ENCODE data around the gene VCAN. TPM values are rescaled to one million over a fixed set of nuclear protein-coding genes. Genes with fewer than 3 reads are reported as not detected.

Gene VCAN
- total and polyA plus RNA-seq, 11 donors = 4.8 to 121 (median 26.4) TPM

GRCh38 chr5:83527722-83528438 lies 56.3 kb downstream of the VCAN start:
- 78 to 84% (median 81%) methylated on average over 4 of the region's 4 CpGs for WGBS, 4 donors
- ATAC-seq (no peak), DNase-seq (no peak)
- no peaks in the 10 kb centered on the region for H3K9me3 ChIP-seq
- peaks cover 0 to 1% (median 0%) of the 10 kb centered on the region in 9 donors for H3K36me3 ChIP-seq
- H3K4me1 ChIP-seq = peaks cover 0 to 10% (median 0%) of the 10 kb centered on the region in 12 donors
- H3K4me3 ChIP-seq = no peak overlapping the region
- no peak overlapping the region for H3K27ac ChIP-seq
- TF ChIP-seq CTCF (IDR thresholded peaks at IDR 0.05) = no peak
- no peak for TF ChIP-seq POLR2A (IDR thresholded peaks at IDR 0.05)
- no peaks in the 10 kb centered on the region for H3K27me3 ChIP-seq
- intact Hi-C loops (cut with DNase I) = no loop called here

GRCh38 chr5:83528439-83528769 lies 56.9 kb downstream of the VCAN start:
- WGBS, 4 donors = 85 to 89% (median 87%) methylated on average over 2 of the region's 2 CpGs
- DNase-seq = no peak
- H3K36me3 ChIP-seq = no peaks in the 10 kb centered on the region
- H3K9me3 ChIP-seq = no peaks in the 10 kb centered on the region
- H3K4me1 ChIP-seq = peaks cover 0 to 10% (median 0%) of the 10 kb centered on the region in 12 donors
- intact Hi-C loops (cut with DNase I) = no loop called here
- H3K27me3 ChIP-seq = no peaks in the 10 kb centered on the region
- TF ChIP-seq POLR2A (IDR thresholded peaks at IDR 0.05) = no peak
- TF ChIP-seq CTCF (IDR thresholded peaks at IDR 0.05) = no peak
- no peak overlapping the region for H3K4me3 ChIP-seq
- no peak for ATAC-seq
- H3K27ac ChIP-seq = no peak overlapping the region

DNA sequence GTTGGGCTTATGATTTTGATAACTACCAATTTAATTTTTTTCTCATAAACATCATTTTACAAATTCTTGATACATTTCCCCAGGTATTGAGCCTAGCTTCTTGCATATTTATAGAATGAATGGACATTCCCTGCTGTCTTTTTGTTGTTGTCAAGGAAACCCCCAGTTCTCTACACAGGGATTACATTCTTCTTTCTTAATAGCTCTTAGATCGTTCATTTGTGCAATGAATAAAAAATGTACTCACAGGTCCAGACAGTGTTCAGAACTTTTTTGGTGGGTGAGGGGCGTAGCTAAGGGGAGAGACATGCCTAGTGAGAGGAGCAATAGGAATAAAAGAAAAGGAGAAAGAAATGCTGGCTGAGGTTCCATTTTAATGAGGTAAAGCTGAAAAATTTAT lies 58.6 kb downstream of the VCAN start:
- no peaks in the 10 kb centered on the region for H3K9me3 ChIP-seq
- no peaks in the 10 kb centered on the region for H3K36me3 ChIP-seq
- WGBS, 4 donors = 77 to 86% (median 80%) methylated on average over 2 of the region's 2 CpGs
- H3K27me3 ChIP-seq = no peaks in the 10 kb centered on the region
- H3K27ac ChIP-seq = no peak overlapping the region
- intact Hi-C loops (cut with DNase I) = no loop called here
- H3K4me3 ChIP-seq = no peak overlapping the region
- H3K4me1 ChIP-seq = peaks cover 0 to 4% (median 0%) of the 10 kb centered on the region in 12 donors
- ATAC-seq (no peak), DNase-seq (no peak)
- TF ChIP-seq POLR2A (IDR thresholded peaks at IDR 0.05) = no peak
- no peak for TF ChIP-seq CTCF (IDR thresholded peaks at IDR 0.05)

GRCh38 chr5:83531661-83532060 lies 60.1 kb downstream of the VCAN start:
- Histone ChIP-seq H3K27me3 (no peaks in the 10 kb centered on the region), H3K4me1 (peaks cover 0 to 3% (median 0%) of the 10 kb centered on the region in 12 donors), H3K9me3 (no peaks in the 10 kb centered on the region), H3K36me3 (no peaks in the 10 kb centered on the region), H3K4me3 (no peak overlapping the region), H3K27ac (no peak overlapping the region)
- intact Hi-C loops (cut with DNase I) = no loop called here
- 82 to 97% (median 92%) methylated on average over 1 of the region's 1 CpG for WGBS, 4 donors
- ATAC-seq = no peak
- no peak for DNase-seq
- TF ChIP-seq CTCF (IDR thresholded peaks at IDR 0.05) = no peak
- TF ChIP-seq POLR2A (IDR thresholded peaks at IDR 0.05) = no peak

Measured in heart left ventricle (tissue), 16 donors.